ENCODE measurements around the gene NCOA1.

Gene NCOA1

GRCh38 chr2:24707143-24707542 lies 216.1 kb downstream of the NCOA1 start:
- ChIA-PET POLR2A (no interaction called here), CTCF (interaction anchor here (0.8 to 1.7 kb wide), 3 partner anchors 13 to 23 kb away, joined by 3 to 4 read pairs (median 3); no protein-coding TSS in a partner anchor)
- no peak for DNase-seq (ENCODE audit: extremely low spot score)
- TF ChIP-seq, protein P1, sequence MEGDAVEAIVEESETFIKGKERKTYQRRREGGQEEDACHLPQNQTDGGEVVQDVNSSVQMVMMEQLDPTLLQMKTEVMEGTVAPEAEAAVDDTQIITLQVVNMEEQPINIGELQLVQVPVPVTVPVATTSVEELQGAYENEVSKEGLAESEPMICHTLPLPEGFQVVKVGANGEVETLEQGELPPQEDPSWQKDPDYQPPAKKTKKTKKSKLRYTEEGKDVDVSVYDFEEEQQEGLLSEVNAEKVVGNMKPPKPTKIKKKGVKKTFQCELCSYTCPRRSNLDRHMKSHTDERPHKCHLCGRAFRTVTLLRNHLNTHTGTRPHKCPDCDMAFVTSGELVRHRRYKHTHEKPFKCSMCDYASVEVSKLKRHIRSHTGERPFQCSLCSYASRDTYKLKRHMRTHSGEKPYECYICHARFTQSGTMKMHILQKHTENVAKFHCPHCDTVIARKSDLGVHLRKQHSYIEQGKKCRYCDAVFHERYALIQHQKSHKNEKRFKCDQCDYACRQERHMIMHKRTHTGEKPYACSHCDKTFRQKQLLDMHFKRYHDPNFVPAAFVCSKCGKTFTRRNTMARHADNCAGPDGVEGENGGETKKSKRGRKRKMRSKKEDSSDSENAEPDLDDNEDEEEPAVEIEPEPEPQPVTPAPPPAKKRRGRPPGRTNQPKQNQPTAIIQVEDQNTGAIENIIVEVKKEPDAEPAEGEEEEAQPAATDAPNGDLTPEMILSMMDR (IDR thresholded peaks at IDR 0.05; ENCODE audit: control extremely low read depth, extremely low read depth, low read depth, missing control alignments) = no peak

GRCh38 chr2:24708537-24709152 lies 217.6 kb downstream of the NCOA1 start:
- CTCF ChIA-PET = interaction anchor here (1.1 kb wide), 1 partner anchor 12 kb away, joined by 3 read pairs; no protein-coding TSS in a partner anchor
- POLR2A ChIA-PET = no interaction called here

GRCh38 chr2:24710806-24711205 lies 219.8 kb downstream of the NCOA1 start:
- TF ChIP-seq, protein P1 (IDR thresholded peaks at IDR 0.05; ENCODE audit: control extremely low read depth, extremely low read depth, low read depth, missing control alignments) = no peak
- ChIA-PET CTCF (interaction anchor here (0.8 to 1.0 kb wide), 2 partner anchors 9 to 33 kb away, joined by 3 read pairs; no protein-coding TSS in a partner anchor), POLR2A (no interaction called here)

More at GRCh38 chr2:24708537-24709152, 217.6 kb downstream of the NCOA1 start:
- DNase-seq (ENCODE audit: extremely low spot score) = no peak
- TF ChIP-seq, protein P1 (IDR thresholded peaks at IDR 0.05; ENCODE audit: control extremely low read depth, extremely low read depth, low read depth, missing control alignments) = no peak

DNA sequence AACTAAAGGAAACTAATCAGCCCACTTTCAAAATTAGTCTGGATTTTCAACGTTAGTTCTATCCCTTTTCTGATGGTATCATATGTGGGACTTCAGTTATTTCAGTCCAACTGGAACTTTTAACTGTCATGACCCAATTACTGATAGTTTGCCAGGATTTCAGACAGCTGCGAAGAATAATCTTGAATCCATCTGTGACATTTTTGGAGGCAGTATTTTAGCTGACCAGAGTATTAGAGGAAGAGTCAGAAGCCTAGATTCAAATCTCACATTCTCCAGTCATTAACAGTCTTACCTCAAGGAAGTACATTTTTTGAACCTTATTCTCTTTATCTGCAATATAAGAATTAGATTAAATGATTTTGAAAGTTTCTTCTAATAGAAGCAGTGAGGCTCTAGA lies 220.8 kb downstream of the NCOA1 start:
- CTCF ChIA-PET = no interaction called here
- POLR2A ChIA-PET = no interaction called here

More at GRCh38 chr2:24710806-24711205, 219.8 kb downstream of the NCOA1 start:
- no peak for DNase-seq (ENCODE audit: extremely low spot score)

DNA sequence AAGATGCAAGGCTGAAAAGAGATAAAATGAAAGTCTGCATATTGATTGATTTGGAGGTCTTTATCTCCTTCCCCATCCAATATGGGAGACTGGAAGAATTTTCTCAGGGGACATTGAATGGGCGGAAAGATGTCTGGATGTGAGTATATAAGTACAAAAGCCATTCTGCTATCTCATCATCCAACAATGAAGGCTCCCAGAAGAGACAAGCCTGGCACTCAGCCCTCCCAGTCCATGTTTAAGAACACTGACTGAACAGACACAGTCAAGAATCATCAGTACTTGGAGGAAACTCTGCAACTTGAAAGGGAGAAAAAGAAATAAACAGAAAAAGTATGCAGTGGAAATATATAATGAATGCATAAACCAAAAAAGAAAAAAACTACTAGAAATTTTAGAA lies 221.2 kb downstream of the NCOA1 start:
- TF ChIP-seq, protein P1 (IDR thresholded peaks at IDR 0.05; ENCODE audit: control extremely low read depth, extremely low read depth, low read depth, missing control alignments) = no peak
- DNase-seq (ENCODE audit: extremely low spot score) = no peak
- POLR2A ChIA-PET = no interaction called here
- CTCF ChIA-PET = no interaction called here

More for the DNA sequence above, 220.8 kb downstream of the NCOA1 start:
- DNase-seq (ENCODE audit: extremely low spot score) = no peak
- TF ChIP-seq, protein P1 (IDR thresholded peaks at IDR 0.05; ENCODE audit: control extremely low read depth, extremely low read depth, low read depth, missing control alignments) = no peak

DNA sequence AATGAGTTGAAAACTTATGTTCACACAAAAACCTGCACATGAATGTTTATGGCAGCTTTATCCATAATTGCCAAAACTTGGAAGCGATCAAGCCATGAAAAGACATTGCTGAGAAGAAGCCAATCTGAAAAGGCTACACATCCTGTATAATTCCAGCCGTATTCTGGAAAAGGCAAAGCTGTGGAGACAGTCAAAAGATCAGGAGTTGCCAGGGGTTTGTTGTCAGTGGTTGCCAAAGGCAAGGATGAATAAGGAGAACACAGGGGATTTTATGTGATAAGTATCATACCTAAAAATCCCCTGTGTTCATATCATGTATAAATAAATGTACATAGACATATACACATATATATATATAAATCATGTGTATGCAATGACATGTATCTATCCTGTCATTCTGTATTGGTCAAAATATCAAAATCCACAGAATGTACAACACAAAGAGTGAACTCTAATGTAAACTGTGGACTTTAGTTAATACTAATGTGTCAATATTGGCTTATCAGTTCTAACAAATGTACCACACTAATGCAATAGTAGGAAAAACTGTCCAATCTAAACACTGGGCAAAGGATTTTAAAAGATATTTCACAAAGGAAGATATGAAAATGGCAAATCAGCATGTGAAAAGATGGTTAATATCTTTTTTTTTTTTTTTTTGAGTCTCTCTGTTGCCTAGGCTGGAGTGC lies 226.4 kb downstream of the NCOA1 start:
- ChIA-PET POLR2A (no interaction called here), CTCF (no interaction called here)
- DNase-seq (ENCODE audit: extremely low spot score) = no peak
- TF ChIP-seq, protein P1 (IDR thresholded peaks at IDR 0.05; ENCODE audit: control extremely low read depth, extremely low read depth, low read depth, missing control alignments) = no peak

Measured in GM10248 (cell line).